ENCODE measurements around the gene TTC38.

DNA sequence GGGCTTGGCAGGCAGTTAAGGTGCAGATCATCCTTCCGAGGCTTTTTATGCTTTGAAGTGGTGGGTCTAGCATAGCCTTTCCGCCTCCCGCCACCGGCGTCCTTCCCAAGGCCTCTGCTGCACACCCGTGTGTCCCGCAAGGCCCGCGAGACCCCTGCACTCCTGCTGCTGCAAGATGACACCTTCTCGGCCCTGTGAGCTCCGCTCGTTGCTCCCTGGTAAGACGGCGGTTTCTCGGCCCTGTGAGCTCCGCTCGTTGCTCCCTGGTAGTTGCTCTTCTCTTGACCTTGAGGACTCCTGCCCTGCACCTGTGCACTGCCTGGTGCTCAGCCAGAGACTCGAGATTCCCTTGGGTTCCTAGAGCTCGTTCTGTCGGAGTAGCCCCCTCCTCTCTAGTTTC, 49.8 kb downstream of the TTC38 start:
- TF ChIP-seq, protein P1, sequence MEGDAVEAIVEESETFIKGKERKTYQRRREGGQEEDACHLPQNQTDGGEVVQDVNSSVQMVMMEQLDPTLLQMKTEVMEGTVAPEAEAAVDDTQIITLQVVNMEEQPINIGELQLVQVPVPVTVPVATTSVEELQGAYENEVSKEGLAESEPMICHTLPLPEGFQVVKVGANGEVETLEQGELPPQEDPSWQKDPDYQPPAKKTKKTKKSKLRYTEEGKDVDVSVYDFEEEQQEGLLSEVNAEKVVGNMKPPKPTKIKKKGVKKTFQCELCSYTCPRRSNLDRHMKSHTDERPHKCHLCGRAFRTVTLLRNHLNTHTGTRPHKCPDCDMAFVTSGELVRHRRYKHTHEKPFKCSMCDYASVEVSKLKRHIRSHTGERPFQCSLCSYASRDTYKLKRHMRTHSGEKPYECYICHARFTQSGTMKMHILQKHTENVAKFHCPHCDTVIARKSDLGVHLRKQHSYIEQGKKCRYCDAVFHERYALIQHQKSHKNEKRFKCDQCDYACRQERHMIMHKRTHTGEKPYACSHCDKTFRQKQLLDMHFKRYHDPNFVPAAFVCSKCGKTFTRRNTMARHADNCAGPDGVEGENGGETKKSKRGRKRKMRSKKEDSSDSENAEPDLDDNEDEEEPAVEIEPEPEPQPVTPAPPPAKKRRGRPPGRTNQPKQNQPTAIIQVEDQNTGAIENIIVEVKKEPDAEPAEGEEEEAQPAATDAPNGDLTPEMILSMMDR (IDR thresholded peaks at IDR 0.05; ENCODE audit: insufficient read depth, low read depth, low read length): no peak
- no peak for TF ChIP-seq EZH2 (IDR thresholded peaks at IDR 0.05; ENCODE audit: insufficient read depth, low read length)

Measured in astrocyte (in vitro differentiated cells and primary cell).